SU-DHL-6 (cell line): ENCODE measurements around the gene DACT3.

Source experiments
- EZH2phosphoT487 ChIP-seq: fragments of 200-600 bp; sonication (generic), shearing (Covaris generic); conservative IDR thresholded peaks from 2 replicates; pipeline ENCODE4 v1.6.1; 2018; ENCODE audit warnings: mild to moderate bottlenecking, antibody characterized with exemption, low read length, moderate library complexity, mixed read lengths
- TF ChIP-seq, protein P1 (sequence below): fragments of 200-600 bp; sonication (generic); IDR thresholded peaks from one replicate; pipeline ENCODE4 v1.5.1; 2017; ENCODE audit warnings: antibody characterized with exemption, mild to moderate bottlenecking, low read length, moderate library complexity; ENCODE audit not compliant: insufficient read depth, poor library complexity, severe bottlenecking

- TF ChIP-seq, protein P1, sequence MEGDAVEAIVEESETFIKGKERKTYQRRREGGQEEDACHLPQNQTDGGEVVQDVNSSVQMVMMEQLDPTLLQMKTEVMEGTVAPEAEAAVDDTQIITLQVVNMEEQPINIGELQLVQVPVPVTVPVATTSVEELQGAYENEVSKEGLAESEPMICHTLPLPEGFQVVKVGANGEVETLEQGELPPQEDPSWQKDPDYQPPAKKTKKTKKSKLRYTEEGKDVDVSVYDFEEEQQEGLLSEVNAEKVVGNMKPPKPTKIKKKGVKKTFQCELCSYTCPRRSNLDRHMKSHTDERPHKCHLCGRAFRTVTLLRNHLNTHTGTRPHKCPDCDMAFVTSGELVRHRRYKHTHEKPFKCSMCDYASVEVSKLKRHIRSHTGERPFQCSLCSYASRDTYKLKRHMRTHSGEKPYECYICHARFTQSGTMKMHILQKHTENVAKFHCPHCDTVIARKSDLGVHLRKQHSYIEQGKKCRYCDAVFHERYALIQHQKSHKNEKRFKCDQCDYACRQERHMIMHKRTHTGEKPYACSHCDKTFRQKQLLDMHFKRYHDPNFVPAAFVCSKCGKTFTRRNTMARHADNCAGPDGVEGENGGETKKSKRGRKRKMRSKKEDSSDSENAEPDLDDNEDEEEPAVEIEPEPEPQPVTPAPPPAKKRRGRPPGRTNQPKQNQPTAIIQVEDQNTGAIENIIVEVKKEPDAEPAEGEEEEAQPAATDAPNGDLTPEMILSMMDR, result no peak
- no peak for TF ChIP-seq EZH2phosphoT487
Observed at GRCh38 chr19:46605356-46605821, 55.6 kb downstream of the DACT3 start.
